Neural progenitor cell (in vitro differentiated cells): Measurements from ENCODE around the gene TCAIM.

Experiments used
- CTCF ChIP-seq: fragments of 200-600 bp; sonication (generic); IDR thresholded peaks from 2 replicates; pipeline ENCODE4 v1.5.1; 2017; ENCODE audit warnings: antibody characterized with exemption, mild to moderate bottlenecking
- EZH2 ChIP-seq: fragments of 200-600 bp; sonication (generic); IDR thresholded peaks from 2 replicates; pipeline ENCODE4 v1.6.1; 2017; ENCODE audit warnings: antibody characterized with exemption, mild to moderate bottlenecking, moderate library complexity
- EZH2phosphoT487 ChIP-seq: fragments of 200-600 bp; sonication (generic); IDR thresholded peaks from 2 replicates; pipeline ENCODE4 v1.6.1; 2017; ENCODE audit warnings: antibody characterized with exemption

- TF ChIP-seq CTCF (no peak), EZH2 (no peak), EZH2phosphoT487 (no peak)
These were observed 97.6 kb downstream of the TCAIM start for GRCh38 chr3:44436181-44436580.
